ENCODE measurements around the gene MTMR2. TPM values are rescaled to one million over a fixed set of nuclear protein-coding genes. Genes with fewer than 3 reads are reported as not detected.

MTMR2 gene
- total RNA-seq, 4 donors from 2014 or later, result 4.0 to 5.3 (median 4.5) TPM

DNA sequence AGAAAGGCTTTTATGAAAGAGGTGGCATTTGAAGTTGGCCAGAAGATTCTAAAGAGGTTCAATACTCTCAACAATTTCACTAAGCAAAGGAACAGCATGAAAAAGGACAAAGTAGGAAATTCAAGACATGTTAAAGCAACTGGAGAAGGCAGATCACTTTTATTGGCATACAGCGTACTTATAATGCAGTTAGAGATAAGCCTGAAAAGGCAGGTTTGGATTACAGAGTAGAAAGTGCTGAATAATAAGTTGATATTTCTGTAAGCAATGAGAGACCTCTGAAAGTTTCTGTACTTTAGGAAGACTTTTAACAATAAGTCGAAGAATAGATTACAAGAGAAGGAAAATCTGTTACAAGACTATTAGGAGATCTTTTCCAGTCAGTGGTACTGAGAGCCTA, 25.1 kb downstream of the MTMR2 start:
- DNase-seq (no peak), ATAC-seq (no peak)
- H3K27ac ChIP-seq, result no peak overlapping the region
- no peaks in the 10 kb centered on the region for H3K36me3 ChIP-seq
- peaks cover 11 to 37% of the 10 kb centered on the region in 2 donors for H3K4me1 ChIP-seq
- in situ Hi-C loops (cut with MboI; ENCODE audit: low sequenced_read_pairs in 4 of 4), result no loop called here
- TF ChIP-seq POLR2A (IDR thresholded peaks at IDR 0.05), result no peak
- TF ChIP-seq, protein P1, sequence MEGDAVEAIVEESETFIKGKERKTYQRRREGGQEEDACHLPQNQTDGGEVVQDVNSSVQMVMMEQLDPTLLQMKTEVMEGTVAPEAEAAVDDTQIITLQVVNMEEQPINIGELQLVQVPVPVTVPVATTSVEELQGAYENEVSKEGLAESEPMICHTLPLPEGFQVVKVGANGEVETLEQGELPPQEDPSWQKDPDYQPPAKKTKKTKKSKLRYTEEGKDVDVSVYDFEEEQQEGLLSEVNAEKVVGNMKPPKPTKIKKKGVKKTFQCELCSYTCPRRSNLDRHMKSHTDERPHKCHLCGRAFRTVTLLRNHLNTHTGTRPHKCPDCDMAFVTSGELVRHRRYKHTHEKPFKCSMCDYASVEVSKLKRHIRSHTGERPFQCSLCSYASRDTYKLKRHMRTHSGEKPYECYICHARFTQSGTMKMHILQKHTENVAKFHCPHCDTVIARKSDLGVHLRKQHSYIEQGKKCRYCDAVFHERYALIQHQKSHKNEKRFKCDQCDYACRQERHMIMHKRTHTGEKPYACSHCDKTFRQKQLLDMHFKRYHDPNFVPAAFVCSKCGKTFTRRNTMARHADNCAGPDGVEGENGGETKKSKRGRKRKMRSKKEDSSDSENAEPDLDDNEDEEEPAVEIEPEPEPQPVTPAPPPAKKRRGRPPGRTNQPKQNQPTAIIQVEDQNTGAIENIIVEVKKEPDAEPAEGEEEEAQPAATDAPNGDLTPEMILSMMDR (IDR thresholded peaks at IDR 0.05 in 4 of 5, conservative IDR thresholded peaks at IDR 0.05 in 1 of 5), result no peak
- no peak overlapping the region for H3K4me3 ChIP-seq
- H3K9me3 ChIP-seq, result no peaks in the 10 kb centered on the region
- intact Hi-C loops (cut with DNase I; ENCODE audit: low total_unique reads), result no loop called here
- H3K27me3 ChIP-seq, result no peaks in the 10 kb centered on the region

DNA sequence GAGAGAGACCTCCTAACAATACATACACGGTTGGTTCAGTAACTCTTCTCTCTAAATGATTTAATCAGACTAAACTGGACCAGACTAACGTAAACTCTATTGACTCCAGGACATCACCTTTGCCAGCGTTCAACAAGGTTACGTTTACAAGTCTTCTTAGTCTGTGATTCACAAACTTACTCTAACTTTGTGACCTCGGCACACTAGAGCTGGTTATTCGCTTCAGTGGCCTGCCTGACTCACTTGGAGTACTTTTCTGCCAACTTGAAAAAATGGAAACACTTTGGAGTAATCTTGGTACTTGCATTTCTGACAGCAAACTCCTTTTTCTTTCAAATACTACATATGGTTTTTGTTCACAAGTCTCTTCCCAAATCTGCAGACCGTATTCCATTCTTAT, 26.2 kb downstream of the MTMR2 start:
- TF ChIP-seq POLR2A (IDR thresholded peaks at IDR 0.05), result no peak
- TF ChIP-seq, protein P1 (IDR thresholded peaks at IDR 0.05 in 4 of 5, conservative IDR thresholded peaks at IDR 0.05 in 1 of 5), result no peak
- no peak overlapping the region for H3K27ac ChIP-seq
- no peaks in the 10 kb centered on the region for H3K36me3 ChIP-seq
- in situ Hi-C loops (cut with MboI; ENCODE audit: low sequenced_read_pairs in 4 of 4), result no loop called here
- H3K27me3 ChIP-seq, result no peaks in the 10 kb centered on the region
- peaks cover 11 to 35% of the 10 kb centered on the region in 2 donors for H3K4me1 ChIP-seq
- intact Hi-C loops (cut with DNase I; ENCODE audit: low total_unique reads), result no loop called here
- ATAC-seq (no peak), DNase-seq (no peak)
- H3K4me3 ChIP-seq, result no peak overlapping the region
- H3K9me3 ChIP-seq, result no peaks in the 10 kb centered on the region

DNA sequence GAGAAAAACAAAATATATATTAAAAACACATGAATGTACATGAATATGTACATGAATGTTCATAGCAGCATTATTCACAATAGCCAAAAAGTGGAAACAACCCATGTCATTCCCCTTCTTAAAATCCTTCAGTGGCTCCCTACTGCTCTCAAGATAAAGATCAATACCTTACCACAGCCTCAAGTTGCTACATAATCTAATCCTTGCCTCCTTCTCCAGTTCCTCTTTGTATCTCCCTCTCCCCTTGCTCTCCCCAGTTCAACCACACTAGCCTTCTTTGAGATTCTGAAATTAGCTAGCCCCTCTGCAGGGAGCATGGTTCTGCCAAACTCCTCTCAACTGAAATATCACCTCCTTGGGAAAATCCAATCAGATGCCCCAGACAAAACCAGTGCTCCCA, 28.1 kb downstream of the MTMR2 start:
- Histone ChIP-seq H3K4me3 (no peak overlapping the region), H3K9me3 (no peaks in the 10 kb centered on the region), H3K4me1 (peaks cover 11 to 36% of the 10 kb centered on the region in 2 donors), H3K27ac (no peak overlapping the region), H3K36me3 (no peaks in the 10 kb centered on the region), H3K27me3 (no peaks in the 10 kb centered on the region)
- DNase-seq (no peak), ATAC-seq (no peak)
- in situ Hi-C loops (cut with MboI; ENCODE audit: low sequenced_read_pairs in 4 of 4) (no loop called here), intact Hi-C loops (cut with DNase I; ENCODE audit: low total_unique reads) (no loop called here)
- no peak for TF ChIP-seq POLR2A (IDR thresholded peaks at IDR 0.05)
- TF ChIP-seq, protein P1 (IDR thresholded peaks at IDR 0.05 in 4 of 5, conservative IDR thresholded peaks at IDR 0.05 in 1 of 5), result no peak

GRCh38 chr11:95892892-95893570, 30.9 kb downstream of the MTMR2 start:
- Histone ChIP-seq H3K4me3 (no peak overlapping the region), H3K27me3 (no peaks in the 10 kb centered on the region), H3K36me3 (no peaks in the 10 kb centered on the region), H3K4me1 (peaks cover 0 to 22% of the 10 kb centered on the region in 2 donors), H3K27ac (no peak overlapping the region), H3K9me3 (no peaks in the 10 kb centered on the region)
- DNase-seq (no peak), ATAC-seq (no peak)
- intact Hi-C loops (cut with DNase I; ENCODE audit: low total_unique reads), result no loop called here
- TF ChIP-seq, protein P1 (IDR thresholded peaks at IDR 0.05 in 4 of 5, conservative IDR thresholded peaks at IDR 0.05 in 1 of 5), result no peak
- TF ChIP-seq POLR2A (IDR thresholded peaks at IDR 0.05), result no peak
- in situ Hi-C loops (cut with MboI; ENCODE audit: low sequenced_read_pairs in 4 of 4), result no loop called here

GRCh38 chr11:95892492-95892891, 31.4 kb downstream of the MTMR2 start:
- intact Hi-C loops (cut with DNase I; ENCODE audit: low total_unique reads) (no loop called here), in situ Hi-C loops (cut with MboI; ENCODE audit: low sequenced_read_pairs in 4 of 4) (no loop called here)
- H3K4me3 ChIP-seq, result no peak overlapping the region
- ATAC-seq, result no peak
- no peaks in the 10 kb centered on the region for H3K36me3 ChIP-seq
- peaks cover 0 to 22% of the 10 kb centered on the region in 2 donors for H3K4me1 ChIP-seq
- TF ChIP-seq, protein P1 (IDR thresholded peaks at IDR 0.05 in 4 of 5, conservative IDR thresholded peaks at IDR 0.05 in 1 of 5), result no peak
- no peak for TF ChIP-seq POLR2A (IDR thresholded peaks at IDR 0.05)
- H3K27ac ChIP-seq, result no peak overlapping the region
- H3K27me3 ChIP-seq, result no peaks in the 10 kb centered on the region
- no peak for DNase-seq
- H3K9me3 ChIP-seq, result no peaks in the 10 kb centered on the region
